Measurements from ENCODE around the gene ZNF219. TPM values are rescaled to one million over a fixed set of nuclear protein-coding genes. Genes with fewer than 3 reads are reported as not detected.
A peak's percentile ranks its signal among the peaks of the same experiment; 100 is the strongest.

The ZNF219 gene
- total and polyA plus RNA-seq, 2 of the 13 experiments (the other 11 are each of a cell fraction or from before 2014, with no cell fraction given), result 34.5 to 36.6 TPM

- no peak for TF ChIP-seq RBM39 (IDR thresholded peaks at IDR 0.05; ENCODE audit: low read depth, low read length, poor library complexity, severe bottlenecking)
- no peak for TF ChIP-seq TCF12 (IDR thresholded peaks at IDR 0.05)
- TF ChIP-seq TCF12 (CRISPR knock-in tag; IDR thresholded peaks at IDR 0.05), result no peak
- TF ChIP-seq MIER2 (CRISPR knock-in tag; IDR thresholded peaks at IDR 0.05), result 0 out of 2 replicates have a peak, but pooled peaks have one; percentile 29
- no peak for TF ChIP-seq PRDM10 (CRISPR knock-in tag; IDR thresholded peaks at IDR 0.05; ENCODE audit: low read depth)
- no peak for TF ChIP-seq KDM1A (CRISPR knock-in tag; IDR thresholded peaks at IDR 0.05)
- no peak for TF ChIP-seq HHEX (CRISPR knock-in tag; IDR thresholded peaks at IDR 0.05)
- TF ChIP-seq CENPT (CRISPR knock-in tag; IDR thresholded peaks at IDR 0.05; ENCODE audit: low read depth), result no peak
- no peak for TF ChIP-seq ZNF780A (CRISPR knock-in tag; IDR thresholded peaks at IDR 0.05)
- TF ChIP-seq SAP130 (CRISPR knock-in tag; IDR thresholded peaks at IDR 0.05; ENCODE audit: low read depth), result peak; percentile 50
- no peak for TF ChIP-seq ZNF30 (CRISPR knock-in tag; IDR thresholded peaks at IDR 0.05)
- no peak; the same call in 1 of the 2 replicates for TF ChIP-seq KAT7 (CRISPR knock-in tag; IDR thresholded peaks at IDR 0.05; ENCODE audit: borderline replicate concordance)
- TF ChIP-seq ZNF225 (CRISPR knock-in tag; IDR thresholded peaks at IDR 0.05), result no peak
- no peak for TF ChIP-seq FOXA1 (IDR thresholded peaks at IDR 0.05)
- TF ChIP-seq FOXA1 (CRISPR knock-in tag; IDR thresholded peaks at IDR 0.05), result no peak
- TF ChIP-seq RFX3 (CRISPR knock-in tag; IDR thresholded peaks at IDR 0.05), result no peak
- TF ChIP-seq PAX8 (CRISPR knock-in tag; IDR thresholded peaks at IDR 0.05; ENCODE audit: borderline replicate concordance), result no peak
- TF ChIP-seq CREB1 (IDR thresholded peaks at IDR 0.05), result no peak
- no peak for TF ChIP-seq CREB1 (CRISPR knock-in tag; IDR thresholded peaks at IDR 0.05)
- no peak for TF ChIP-seq TERF1 (CRISPR knock-in tag; IDR thresholded peaks at IDR 0.05)
- TF ChIP-seq RBM22 (optimal IDR thresholded peaks at IDR 0.05; ENCODE audit: low read length), result no peak
- TF ChIP-seq ZNF543 (CRISPR knock-in tag; IDR thresholded peaks at IDR 0.05), result no peak; the same call in 1 of the 2 replicates
- no peak for TF ChIP-seq MAF1 (CRISPR knock-in tag; IDR thresholded peaks at IDR 0.05; ENCODE audit: borderline replicate concordance)
- TF ChIP-seq ZBTB34 (CRISPR knock-in tag; IDR thresholded peaks at IDR 0.05), result no peak
- TF ChIP-seq ZFP90 (CRISPR knock-in tag; IDR thresholded peaks at IDR 0.05; ENCODE audit: borderline replicate concordance), result no peak; the same call in 1 of the 2 replicates
- no peak for TF ChIP-seq JUNB (CRISPR knock-in tag; IDR thresholded peaks at IDR 0.05; ENCODE audit: borderline replicate concordance)
- no peak; the same call in 1 of the 2 replicates for TF ChIP-seq PCBP1 (IDR thresholded peaks at IDR 0.05; ENCODE audit: borderline replicate concordance, low read depth, low read length)
These were observed 29.7 kb downstream of the ZNF219 start (continued) for GRCh38 chr14:21068521-21069387.

All from HepG2 (cell line).